HL-60 (cell line): ENCODE results near the gene CHD2.

Experiments used
- CTCF ChIP-seq: IDR thresholded peaks from one replicate; pipeline ENCODE4 v1.5.1; 2011; ENCODE audit warnings: low read length, control low read depth, inconsistent platforms; ENCODE audit not compliant: insufficient read depth
- POLR2AphosphoS5 ChIP-seq: IDR thresholded peaks from 2 replicates; pipeline ENCODE4 v1.6.1; 2012; ENCODE audit warnings: low read depth

GRCh38 chr15:93037820-93038705 is 137.9 kb downstream of the CHD2 start:
- TF ChIP-seq CTCF = no peak
- no peak for TF ChIP-seq POLR2AphosphoS5
